Erythroblast (primary cell): ENCODE results near the gene KIF1A.

ENCODE experiments used
- GATA1 ChIP-seq: IDR thresholded peaks from 2 replicates; pipeline ENCODE4 v1.6.1; 2011; ENCODE audit warnings: low read depth, mild to moderate bottlenecking, control low read depth, low read length, moderate library complexity
- POLR2A ChIP-seq: IDR thresholded peaks from 2 replicates; pipeline ENCODE4 v1.6.1; 2011; ENCODE audit warnings: mild to moderate bottlenecking, low read length

GRCh38 chr2:240717181-240717641 lies 102.8 kb downstream of the KIF1A start:
- TF ChIP-seq POLR2A (no peak), GATA1 (no peak)
